Effector CD4-positive, alpha-beta T cell (primary cell): ENCODE measurements around the gene CALHM3.
"Not testable (repeated sequence)": the region's sequence is repeated elsewhere in the genome, so short reads cannot be mapped to it uniquely, and the experiment has no call there.

ENCODE experiments used
- DNase-seq: peaks from one replicate; pipeline ENCODE4 v3.0.0-alpha.2; 2020

CALHM3 gene

DNA sequence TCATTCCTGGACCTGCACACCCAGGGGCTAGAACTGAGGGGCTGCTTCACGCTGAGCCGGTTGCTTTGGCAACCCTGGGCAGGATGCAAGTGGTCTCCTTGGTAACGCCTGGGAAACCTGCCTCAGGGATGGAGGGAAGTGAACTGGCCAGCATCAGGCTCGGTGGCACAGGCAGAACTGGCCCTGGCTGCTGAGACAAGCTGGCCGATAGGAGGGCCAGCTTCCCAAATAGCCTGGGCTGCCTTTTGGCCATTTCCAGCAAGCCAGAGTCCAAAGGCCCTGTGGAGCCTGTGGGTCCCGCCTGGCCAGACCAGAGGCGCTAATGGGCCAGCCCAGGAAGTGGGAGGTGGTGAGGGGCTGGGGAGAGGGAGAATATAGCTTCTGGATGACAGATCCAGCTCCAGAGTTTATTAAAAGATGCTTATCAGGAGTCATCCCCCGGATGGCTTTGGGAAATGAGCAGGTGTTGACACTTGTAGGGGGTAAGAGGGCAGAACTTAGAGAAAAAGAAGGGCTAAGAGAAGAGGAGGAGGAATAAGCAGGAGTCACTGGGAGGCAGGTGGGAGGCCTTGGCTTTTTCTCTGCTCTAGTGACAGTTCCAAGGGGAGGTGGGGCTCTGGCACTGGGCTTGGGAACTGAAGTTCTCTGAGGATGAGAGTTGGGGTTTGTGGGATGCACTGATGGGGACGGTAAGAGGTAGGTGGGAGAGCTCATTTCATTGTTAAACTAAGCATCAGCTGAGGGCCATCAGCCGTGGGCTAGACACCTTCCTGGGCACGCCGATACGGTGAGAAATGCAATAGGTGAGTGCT, 24.0 kb upstream of the CALHM3 start:
- no peak for DNase-seq

DNA sequence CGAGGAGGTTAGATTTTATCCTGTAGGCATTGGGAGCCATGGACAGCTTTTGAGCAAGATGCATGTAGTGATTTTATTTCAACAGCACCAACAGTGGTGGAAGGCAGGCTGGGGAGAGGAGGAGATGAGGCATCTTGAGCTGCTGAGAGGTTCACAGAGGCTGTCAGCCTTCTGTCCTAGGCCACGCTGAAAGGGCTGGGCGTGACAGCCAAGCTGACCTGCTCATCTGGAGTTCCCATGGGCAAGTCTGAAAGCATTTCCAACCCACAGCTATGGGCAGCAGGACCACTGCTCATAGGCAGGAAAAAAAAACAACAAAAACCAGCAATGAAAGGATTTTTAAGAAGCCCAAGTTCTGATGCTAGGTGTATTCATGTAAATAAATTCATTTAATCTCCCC, 22.1 kb upstream of the CALHM3 start:
- DNase-seq: no peak

DNA sequence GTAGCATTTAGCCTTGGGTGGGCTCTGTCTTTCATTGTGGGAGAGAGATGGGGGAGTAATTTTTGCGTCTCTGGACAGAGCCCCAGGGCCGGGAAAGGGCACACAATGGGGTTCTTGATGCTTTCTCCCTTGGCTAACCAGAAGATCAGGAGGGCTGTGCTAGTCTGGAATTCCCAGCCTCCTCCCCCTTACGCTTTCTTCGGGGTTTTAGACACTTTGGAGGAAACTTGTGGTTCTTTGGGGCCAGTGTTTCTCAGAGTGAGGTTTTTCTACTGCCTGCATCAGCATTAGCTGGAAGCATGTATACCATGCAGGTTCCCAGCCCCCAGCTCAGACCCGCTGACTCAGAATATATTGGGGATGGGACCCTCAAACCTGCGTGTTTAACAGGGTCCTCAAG, 21.4 kb upstream of the CALHM3 start:
- no peak for DNase-seq

DNA sequence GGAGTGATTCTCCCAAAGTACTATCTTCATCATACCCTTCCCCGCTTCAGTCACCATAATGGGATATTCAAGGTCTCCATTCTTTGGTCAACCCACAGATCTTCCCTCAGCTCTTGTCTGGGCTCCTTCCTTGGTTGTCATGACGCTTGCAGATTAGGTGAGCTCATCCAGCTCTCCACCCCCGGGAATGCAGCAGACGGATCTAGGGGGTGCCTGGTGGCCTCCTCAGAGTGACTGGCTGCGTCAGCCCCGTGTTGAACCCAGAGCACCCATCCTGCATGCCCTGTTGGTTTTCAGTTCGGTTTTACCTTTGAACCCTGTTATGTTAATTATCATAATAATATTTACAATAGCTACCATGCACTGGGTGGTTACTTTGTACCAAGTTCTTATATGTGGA, 20.8 kb upstream of the CALHM3 start:
- DNase-seq: no peak

DNA sequence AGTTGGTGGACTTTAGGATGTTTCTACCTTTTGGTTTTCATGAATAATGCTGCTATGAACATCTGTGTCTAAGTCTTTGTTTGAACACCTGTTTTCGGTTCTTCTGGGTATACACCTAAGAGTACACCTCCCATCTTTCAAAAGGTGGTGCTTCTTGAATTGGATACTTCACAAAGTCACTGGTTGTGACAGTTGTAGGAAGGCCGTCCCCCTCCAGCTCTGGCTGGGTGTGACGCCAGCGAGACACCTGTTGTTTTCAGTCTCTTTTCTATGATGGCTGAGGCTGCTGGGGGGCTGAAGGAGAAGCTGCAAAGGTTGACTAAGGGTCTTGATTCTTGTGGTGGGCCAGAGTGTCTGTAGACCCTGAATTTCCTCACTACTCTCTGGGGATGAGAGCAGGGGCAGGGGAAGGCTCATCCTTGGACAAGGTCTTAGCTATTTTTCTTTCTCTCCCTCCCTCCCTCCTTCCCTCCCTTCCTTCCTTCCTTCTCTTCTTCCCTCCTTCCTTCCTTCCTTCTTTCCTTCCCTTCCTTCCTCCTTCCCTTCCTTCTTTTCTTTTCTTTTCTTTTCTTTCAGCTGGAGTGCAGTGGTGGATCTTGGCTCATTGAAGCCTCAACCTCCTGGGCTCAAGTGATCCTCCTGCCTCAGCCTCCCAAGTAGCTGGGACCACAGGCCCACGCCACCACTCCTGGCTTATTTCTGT, 20.0 kb upstream of the CALHM3 start:
- DNase-seq: no peak

DNA sequence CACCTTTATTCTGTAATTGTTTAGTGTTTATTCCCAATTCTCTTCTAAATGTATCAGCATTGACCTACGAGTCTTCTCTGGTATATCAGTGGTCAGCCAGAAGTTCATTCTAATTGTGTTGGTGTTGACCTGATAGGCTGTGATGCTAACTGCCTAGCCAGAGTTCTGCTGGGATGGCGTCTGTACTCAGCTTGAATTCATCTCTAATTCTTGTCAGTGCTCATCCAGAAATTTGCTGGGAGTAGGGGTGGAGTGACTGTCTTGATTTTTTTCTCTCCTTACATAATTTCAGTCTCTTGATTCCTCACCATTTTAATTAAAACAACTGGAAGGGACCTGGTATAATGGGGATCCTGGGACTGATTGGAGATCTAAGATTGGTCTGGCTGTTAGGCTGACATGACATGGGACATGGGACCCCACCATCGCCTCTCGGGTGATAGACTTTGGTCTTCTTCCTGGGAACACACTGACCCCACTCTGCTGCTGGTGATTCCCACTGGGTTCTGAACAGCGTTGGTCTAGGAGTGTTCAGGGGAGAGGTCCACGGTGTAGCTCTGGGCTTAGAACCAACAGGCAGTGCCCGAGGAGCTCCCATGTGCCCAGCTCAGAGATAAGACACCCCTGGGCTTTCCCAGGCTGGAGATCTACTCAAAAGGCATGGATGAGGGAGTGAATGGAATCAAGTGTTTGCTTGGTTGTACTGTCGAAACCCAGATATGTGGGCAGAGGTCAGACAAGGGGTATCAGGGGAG, 18.3 kb upstream of the CALHM3 start:
- no peak for DNase-seq

DNA sequence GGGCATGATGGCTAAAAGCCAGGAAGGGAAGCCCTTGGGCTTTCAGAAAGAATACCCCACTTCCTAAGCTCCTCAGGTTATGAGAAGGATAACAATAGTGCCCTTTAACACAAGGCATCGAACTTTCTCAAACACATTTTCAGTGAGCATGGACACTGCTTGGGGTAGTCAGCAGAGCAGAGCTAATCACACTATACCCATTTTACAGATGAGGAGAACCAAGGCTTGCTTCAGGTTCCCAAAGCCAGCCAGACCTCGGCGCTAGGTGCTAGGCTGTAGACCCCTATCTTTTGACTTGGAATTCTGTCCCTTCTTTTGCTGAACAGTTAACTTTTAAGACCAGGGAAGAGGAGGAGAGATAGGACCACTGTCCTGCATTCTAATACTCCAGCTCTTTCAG, 16.3 kb upstream of the CALHM3 start:
- DNase-seq: no peak

DNA sequence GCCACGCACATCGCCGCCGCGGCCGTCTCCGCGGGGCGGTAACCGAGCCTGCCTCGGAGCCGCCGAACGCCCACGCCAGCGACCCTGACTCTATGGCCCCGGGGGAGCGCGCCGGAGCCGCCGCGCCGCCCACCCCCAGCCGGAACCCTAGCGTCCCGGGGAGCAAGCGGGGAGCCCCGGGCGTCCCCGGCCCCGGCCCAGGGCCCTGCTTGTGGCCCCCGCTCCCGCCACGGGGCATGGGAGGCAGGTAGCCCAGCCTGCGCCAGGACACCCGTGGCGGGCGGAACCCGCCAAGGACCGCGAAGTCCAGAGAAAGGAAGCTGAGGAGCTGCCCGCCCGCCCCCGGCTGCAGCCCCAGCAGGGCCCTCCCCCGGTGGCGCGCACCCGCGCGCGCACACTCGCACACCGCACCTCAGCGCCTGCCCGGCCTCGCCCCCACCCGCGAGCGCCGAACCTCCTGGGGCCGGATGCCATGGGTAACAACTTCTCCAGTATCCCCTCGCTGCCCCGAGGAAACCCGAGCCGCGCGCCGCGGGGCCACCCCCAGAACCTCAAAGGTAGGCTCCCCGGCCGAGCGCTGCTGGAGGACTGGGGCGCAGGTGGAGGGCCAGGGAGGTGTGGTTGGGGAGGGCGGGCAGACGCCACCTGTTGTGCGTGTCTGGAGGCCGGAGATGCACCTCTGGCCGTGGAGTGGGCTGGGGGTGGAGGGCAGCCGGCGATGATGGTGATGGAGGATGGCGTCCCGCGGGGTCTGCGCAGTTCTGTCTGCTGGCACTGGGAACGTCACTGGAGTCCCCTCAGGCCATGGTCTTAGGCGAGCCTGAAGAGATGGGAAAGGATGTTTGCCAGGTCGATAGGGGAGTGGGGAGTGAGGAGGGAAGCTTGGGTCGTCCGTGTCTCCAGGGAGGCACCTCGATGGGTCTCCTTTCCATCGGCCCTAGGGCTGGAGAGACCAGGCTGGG, 15.2 kb upstream of the CALHM3 start:
- no peak for DNase-seq

DNA sequence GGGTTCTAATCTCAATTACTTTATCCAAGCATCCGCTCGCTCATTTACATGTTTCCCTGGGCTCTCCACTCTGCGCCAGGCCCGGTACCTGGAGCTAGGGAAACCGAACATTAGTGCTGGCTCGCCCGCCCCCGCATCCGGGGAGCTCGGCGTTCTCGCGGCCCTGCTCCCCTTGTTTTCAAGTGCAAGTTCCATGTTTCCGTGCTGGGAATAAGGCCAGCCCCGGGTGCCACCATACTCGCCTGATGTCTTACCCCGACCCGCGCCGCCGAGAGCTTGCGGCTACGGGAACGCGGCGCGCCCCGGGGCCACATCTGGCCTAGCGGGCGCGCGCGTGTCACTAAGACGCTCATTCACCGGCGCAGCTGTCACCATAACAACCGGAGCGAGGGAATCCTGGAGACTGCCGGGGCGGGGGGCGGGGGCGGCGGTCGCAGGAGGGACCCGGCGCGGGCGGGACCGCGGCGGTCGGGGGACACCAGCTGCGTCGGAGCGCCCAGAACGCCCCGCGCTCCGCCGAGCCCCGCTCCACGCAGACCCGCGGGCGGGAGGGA, 14.4 kb upstream of the CALHM3 start, which contains the start of gene NEURL1:
Gene NEURL1, plus strand, starts transcription at position 344 of the 554 bp plus-strand sequence. CDS start 683 bp downstream, outside the sequence.
- no peak for DNase-seq

DNA sequence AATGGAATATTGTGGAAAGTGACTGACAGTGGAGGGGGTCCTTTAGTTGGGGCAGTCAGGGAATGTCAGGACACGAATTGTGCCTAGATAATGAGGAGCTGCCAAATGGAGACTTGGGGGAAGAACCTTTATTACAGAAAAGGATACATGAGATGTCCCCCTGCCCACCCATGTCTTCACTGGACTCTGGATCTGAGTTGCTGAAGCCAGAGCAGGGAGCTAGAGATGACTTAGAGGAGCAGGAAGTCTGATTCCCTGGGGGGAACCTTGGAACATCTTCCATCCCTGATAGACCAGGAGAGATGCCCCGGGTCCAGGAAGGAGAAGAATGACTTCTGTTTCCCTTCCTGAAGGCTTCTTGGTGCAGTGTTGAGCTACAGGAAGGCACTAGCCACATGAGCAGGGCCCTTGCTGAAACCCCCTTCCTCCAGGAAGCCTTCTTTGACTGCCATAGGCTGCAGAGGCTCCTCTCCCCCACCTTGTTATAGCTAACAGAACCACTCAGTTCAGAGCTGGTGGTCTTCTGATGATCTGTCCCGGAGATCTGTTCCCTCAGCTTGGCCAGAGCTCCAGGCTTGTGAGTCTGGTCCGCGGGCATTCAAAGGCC, 13.7 kb upstream of the CALHM3 start:
- no peak for DNase-seq

DNA sequence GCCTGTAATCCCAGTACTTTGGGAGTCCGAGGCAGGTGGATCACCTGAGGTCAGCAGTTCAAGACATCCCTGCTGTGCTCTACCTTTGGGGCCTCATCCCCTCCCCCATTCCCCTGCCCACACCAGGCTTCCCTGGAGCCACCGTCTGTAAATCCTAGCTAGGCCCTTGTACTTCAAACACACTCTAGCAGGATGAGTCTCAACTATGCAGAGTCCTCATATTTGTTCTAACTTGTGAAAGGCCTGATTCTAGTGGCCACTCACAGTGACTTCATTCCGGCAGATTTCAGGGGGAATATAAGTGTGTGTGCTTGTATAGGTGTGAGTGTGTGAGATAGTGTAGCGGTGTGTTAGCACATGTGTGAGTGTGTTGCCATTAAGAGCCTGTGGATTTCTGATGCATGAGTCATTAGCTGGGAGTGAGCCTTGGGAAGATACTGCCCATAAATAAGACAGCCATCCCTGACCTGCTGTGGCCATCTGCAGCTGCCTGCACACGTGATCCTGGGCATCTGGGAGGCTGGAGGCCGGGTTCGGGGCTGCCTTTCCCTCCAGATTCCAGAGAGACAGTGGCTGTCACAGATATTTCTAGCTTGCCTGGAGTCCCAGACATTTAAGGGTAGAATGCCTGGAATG, 12.8 kb upstream of the CALHM3 start:
- no peak for DNase-seq

DNA sequence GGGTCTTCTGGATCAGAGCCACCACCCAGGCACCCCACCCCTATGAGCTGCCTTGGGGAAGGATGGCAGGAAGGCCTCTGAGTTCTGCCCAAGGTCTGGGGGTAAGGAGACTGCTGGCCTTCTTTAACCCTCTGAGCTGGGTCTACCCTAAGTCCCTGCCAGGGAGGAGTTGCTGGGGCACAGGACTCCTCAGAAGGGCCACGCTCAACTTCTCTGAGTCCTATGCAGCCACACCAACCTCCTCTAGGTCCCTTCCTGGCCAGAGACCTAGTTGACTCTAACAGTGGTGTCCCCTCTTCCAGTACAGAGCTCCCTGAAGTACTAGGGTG, 11.9 kb upstream of the CALHM3 start:
- DNase-seq: no peak

DNA sequence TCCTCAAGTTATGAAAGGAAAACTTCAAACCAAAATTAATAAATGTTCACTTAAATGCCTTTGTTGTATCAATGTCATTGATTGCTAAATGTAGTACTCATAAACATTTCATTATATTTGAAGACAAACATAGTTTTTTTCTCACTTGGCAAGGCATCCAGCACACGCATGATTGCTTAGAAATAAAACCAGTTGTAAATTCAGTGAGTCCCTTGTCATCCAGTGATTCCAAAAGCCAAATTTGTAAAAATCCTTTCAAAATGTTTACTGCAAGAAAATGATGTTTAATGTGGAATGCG, 8.3 kb upstream of the CALHM3 start:
- no peak for DNase-seq

DNA sequence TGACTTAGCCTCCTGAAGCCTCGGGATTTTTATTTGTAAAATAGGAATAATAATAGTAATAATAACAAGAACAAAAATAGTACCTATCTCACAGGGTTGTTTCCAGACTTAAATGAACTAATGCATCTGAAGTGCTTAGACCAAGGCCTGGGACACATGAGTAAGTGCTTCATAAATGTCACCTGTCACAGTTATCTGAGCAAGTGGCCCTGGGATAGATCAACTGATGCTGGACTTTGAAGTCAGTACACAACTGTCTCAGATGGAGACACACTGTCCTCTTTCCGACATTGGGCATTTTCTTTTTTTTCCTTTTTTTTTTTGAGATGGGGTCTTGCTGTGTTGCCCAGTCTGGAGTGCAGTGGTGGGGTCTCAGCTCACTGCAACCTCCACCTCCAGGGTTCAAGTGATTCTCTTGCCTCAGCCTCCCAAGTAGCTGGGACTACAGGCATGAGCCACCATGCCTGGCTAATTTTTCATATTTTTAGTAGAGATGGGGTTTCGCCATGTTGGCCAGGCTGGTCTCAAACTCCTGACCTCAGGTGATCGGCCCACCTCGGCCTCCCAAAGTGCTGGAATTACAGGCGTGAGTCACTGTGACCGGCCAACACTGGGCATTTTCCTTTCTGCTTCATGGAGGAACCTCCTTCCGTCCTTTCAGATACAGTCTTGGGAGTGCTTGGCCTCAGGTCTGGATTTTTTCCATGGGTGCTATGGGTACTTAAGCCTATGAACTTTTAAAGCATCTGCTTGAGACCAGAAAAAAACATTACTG, 7.8 kb upstream of the CALHM3 start:
- not testable (repeated sequence) for DNase-seq

DNA sequence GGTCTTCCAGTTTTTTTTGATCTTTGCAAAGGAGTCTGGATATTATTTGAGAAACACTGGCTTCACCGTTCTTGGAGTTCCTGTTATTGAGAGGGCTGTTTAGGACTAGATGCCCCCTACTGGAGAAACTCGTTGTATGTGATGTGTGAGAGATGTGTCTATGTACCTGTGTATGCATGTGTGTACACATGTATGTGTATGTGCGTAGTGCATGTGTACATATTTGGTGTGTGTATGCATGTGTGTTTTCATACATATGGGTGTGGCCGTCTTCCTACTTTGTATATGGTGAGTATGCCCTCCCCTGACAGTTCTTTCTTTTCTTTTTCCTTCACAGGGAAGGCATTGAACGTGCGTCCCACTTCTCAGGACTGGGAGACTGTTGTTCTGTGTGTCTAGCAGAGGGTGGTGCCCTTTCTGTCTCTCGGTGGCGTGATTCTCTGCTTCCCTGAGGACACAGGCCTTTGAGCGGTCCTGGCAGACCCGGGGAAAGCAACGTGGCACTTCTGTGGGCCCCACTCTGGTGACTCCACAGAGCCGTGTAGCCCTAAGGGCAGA, 3.0 kb upstream of the CALHM3 start:
- DNase-seq: peak; percentile 27

DNA sequence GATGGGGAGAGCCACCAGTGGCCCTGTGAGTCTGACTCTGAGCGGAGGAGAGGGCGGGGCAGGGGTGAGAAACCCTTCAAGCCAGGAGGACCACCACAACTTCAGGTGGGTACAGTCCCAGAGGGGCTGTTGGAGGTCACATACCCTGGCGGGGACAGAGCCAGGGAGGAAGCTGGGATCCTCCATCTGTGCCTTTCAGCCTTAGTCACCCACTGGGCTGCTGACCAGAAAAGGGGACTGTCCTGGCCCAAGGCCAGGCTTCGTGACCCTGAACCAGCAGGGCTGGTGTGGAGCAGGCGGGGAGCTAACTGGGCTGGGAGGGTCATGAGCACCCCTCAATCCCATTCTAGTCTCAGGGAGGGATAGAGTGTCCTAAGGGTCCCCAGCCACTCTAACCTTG, 1.5 kb upstream of the CALHM3 start:
- DNase-seq: no peak

DNA sequence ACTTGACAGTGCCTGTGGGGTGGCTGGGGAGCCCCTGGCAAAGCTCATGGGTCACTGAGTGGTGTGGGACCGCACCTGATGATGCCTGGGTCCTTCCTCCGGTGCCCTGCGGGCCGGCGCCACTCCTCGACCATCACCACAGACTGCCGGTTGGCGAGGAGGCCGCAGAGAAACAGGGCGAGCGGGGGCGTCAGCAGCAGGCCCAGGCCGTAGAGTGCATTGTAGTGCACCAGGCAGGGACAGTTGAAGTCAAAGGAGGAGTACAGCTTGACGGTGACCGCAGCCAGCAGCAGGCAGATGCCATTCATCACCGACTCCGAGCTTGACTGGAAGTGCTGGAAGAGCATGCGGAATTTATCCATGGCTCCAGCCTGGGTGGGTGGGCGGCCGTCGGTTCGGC, 369 bp downstream of the CALHM3 start:
- DNase-seq: no peak

DNA sequence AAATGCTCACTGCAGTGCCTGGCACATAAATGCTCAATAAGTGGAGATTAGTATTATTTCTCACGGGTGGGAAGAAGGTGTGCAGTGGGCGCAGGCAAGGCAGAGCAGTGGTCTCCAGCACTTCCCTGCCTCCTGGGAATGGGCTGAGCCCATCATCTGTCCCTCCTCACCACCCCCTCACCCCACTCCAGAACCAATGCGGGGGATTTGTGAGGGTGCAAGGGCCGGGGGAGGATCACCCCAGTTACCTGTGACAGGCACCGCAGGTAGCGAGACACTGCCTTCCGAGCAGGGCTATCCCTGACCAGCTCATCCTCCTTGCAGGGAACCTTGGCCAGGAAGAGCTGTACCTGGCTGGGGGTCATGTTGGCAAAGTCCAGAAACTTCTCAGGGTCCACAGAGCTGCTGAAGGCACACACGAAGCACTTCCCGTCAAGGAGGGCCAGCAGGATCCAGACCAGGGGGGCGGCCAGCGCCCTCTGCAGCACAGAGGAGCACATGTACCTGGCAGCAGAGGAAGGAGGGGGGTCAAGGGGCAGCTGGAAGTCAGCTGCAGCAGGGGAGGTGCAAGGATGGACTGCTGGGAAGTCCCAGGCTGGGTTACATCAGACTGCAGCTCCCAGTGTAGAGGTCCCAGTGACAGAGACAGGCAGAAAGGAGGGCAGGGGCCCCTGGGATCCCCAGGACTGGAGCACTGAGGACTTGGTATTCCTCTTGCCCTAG, 2.8 kb downstream of the CALHM3 start:
- DNase-seq: no peak

DNA sequence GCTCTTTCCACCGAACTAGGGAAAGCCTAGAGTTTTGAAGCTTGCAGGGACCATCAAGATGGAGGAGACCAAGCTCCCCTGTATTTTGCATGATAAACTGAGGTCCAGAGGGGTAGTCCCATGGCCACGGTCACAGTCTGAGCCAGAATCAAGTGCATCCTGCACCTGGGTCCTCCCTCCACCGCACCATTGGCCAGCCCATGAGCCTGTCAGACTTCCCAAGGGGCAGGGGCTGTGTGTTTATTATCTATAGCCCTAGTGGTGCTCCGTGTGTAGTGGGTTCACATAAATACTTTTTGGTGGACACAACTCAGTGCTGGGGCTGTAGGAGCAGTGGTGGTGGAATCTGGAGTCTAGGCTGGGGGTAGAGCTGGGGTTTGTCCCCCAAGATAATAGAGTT, 3.6 kb downstream of the CALHM3 start:
- no peak for DNase-seq

DNA sequence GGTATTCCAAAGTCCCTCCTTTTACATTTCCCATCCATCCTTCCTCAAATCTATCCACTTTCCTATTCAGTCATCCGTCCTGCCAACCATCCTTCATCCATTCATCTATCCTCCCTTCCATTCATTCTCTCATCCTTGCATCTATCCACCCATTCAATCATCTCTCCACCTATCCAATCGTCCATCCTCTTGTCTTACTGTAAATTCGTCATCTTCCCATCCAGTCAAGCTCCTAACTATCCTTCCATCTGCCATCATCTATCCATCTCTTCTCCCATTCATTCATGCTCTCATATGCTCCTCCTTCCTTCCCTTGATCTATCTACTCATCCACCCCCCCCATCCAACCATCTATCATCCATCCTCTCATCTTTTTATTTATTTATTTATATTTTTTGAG, 5.0 kb downstream of the CALHM3 start:
- no peak for DNase-seq
